GM18519 (cell line): Measurements from ENCODE around the gene CCL3.
"Not testable (repeated sequence)": the region's sequence is repeated elsewhere in the genome, so short reads cannot be mapped to it uniquely, and the experiment has no call there.

Experiments
- ATAC-seq: cut with Tn5 transposase; IDR thresholded peaks from one replicate; pipeline ENCODE4 v1.9.1; 2021; ENCODE audit warnings: mild to moderate bottlenecking, moderate library complexity; ENCODE audit not compliant: unreplicated experiment, low FRiP score

The CCL3 gene

GRCh38 chr17:36088670-36089338 is 1.1 kb downstream of the CCL3 start:
- no peak for ATAC-seq

GRCh38 chr17:36087897-36088572 is 1.9 kb downstream of the CCL3 start:
- not testable (repeated sequence) for ATAC-seq

DNA sequence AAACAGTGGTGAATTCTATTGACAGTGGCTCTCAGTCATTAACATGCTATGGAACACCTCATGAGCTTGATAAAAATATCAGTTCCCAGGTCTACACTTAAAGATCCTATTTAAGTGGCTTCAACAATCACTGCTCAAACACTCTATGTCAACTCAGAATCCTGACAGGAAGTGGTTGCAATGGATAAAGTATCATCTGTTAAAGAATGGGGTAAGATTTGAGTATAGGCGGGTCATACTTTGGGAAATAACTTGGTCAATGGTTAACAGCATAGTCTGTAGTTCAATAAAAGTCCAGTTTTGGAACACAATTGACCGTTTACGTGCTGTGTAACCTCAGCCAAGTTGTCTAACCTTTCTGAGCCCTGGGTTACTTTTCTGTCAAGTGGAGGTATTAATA is 2.5 kb downstream of the CCL3 start:
- not testable (repeated sequence) for ATAC-seq

- no peak for ATAC-seq
These were observed 3.2 kb downstream of the CCL3 start for GRCh38 chr17:36086791-36087190.

DNA sequence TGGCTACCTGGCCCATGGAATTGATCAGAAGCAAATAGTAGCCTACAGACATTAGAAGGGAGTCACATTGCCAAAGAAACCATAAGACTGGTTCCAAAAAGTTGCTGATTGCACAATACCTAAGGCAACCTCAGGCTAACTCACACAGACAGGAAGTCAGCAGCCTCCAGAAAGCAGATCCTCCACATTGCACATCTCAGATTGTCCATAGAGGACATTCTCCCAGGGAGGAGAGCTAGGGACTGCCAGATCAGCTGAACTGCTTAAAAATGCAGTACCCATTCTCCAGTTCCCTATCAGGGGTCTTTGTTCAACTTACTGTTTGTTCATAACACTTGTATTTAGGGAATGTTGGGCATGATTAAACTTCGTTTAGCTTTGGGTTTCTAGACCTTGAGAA is 4.2 kb downstream of the CCL3 start:
- no peak for ATAC-seq

GRCh38 chr17:36083691-36084090 is 6.3 kb downstream of the CCL3 start:
- not testable (repeated sequence) for ATAC-seq

GRCh38 chr17:36082482-36083120 is 7.3 kb downstream of the CCL3 start:
- peak; percentile 40 for ATAC-seq

DNA sequence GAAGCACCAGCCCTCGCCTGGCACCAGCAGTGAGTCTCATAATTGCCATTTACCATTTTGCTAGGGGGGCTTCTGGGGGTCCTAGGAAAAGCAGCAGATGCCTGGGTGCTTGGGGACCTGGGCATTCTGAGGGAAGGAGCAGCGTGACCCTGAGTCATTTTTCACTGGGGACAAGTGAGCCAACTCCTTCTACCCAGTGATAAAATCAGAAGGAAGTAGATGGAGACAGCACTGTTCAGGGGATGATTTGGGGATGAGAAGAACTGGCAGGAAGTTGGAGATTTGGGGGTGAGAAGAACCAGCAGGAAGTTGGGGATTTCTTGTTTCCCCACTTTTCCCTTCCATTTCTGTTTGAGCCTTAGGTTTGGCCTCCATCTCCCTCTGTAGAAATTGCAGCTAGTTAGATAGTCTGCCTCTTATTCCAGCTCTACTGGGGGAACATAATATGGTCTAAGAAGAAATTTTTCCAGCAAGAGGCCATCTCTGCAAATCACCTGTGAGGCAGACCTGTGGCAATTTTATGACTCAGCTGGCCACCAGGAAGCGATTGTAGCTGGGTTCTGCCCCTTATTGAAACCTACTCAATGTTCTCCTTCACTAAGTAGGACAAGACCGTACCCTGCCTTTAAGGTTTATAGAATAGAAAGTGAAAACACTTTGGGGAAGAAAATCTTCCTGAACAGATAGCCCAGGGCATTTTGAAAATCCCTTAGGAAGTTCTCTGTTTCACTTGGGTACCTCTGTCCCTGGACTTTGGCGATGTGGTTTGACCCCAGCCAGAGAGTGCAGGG is 8.1 kb downstream of the CCL3 start:
- not testable (repeated sequence) for ATAC-seq

- ATAC-seq = no peak
These were observed 15.6 kb downstream of the CCL3 start for GRCh38 chr17:36074365-36074764.

GRCh38 chr17:36072431-36073121 is 17.4 kb downstream of the CCL3 start:
- no peak for ATAC-seq

GRCh38 chr17:36071751-36072150 is 18.2 kb downstream of the CCL3 start:
- no peak for ATAC-seq

DNA sequence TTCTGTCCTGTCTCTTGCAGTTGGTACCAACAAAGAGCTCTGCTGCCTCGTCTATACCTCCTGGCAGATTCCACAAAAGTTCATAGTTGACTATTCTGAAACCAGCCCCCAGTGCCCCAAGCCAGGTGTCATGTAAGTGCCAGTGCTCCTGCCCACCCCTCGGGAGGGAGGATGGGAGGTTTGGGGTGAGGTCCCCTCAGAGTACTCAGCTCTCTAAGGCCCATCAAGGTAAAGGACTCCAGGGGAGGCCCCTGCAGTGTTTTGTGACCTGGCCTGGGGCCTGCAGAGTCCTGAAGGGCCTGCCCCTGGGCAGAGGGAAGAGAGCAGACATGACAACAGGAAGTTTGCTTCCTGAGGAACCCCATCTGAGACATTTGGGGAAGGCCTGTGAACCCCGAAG is 19.5 kb downstream of the CCL3 start:
- no peak for ATAC-seq

- no peak for ATAC-seq
These were observed 20.8 kb downstream of the CCL3 start for GRCh38 chr17:36069136-36069535.

DNA sequence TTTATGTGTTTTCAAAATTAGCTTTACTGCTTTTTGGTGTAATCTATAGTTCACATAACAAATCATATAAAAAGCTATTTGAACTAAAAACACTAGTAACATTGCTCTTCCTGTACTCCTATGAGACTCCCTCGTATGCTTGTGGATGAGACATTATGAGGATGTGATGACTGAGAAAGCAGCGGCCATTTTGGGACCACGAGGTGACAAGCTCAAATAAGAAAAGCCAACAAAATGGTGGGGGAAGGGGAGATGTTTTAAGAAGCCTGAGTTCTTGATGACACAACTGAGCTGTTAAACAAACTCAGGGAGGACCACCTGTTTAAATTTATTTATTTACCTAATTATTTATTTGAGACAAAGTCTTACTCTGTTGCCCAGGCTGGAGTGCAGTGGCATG is 21.4 kb downstream of the CCL3 start:
- no peak for ATAC-seq

GRCh38 chr17:36066365-36066985 is 23.5 kb downstream of the CCL3 start:
- ATAC-seq = no peak

DNA sequence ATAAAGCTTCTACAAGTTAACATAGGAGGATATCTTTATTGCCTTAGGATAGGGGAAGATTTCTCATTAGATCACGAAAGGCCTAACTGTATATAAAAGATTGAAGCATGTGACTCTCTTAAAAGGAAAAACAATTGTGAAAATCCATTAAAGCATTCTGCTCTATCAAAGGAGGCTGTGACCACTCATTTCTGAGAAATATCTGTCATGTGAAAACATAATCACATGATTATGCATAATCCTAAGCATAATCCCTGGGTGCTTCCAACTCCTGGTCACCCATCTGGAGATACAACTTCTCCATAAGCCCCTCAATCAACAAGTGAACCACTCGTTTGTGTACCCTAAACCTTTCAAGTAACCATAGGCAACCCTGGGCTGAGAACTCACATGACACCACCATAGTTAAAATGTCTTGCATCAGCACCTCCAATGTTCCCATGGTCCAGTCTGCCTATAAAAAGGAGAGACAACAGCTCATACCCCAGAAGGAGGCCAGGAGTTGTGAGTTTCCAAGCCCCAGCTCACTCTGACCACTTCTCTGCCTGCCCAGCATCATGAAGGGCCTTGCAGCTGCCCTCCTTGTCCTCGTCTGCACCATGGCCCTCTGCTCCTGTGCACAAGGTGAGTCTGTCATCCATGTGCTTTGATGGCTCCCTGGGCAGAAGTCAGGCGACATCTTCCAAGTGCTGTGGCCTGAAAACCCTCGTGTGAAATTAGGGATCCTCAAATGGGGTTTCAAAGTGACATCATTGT is 26.0 kb downstream of the CCL3 start, which contains the start of gene CCL18:
CCL18 (plus strand) TSS at position 487 of the 756 bp plus-strand sequence; CDS start at position 558, 71 bp downstream.
- ATAC-seq = no peak

- no peak for ATAC-seq
These were observed 29.1 kb downstream of the CCL3 start for GRCh38 chr17:36060816-36061215.

DNA sequence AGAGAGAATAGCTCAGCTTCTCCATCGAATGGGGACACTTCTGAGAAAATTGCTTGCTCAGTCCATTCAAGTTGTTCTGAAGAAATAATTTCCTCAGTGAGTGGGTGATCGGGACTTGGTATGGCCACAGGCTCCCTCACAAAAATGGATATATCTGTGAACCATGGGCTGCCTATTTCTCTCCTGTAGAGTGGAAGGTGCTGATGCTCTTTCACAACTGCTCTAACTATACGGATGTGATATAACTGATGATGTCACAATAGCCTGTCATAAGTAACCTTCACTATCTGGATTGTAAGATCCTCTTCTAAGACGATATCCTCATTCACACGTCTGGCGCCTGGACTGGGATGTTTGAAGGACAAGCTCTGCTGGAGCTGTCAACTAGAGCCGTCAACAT is 30.5 kb downstream of the CCL3 start:
- ATAC-seq = no peak

DNA sequence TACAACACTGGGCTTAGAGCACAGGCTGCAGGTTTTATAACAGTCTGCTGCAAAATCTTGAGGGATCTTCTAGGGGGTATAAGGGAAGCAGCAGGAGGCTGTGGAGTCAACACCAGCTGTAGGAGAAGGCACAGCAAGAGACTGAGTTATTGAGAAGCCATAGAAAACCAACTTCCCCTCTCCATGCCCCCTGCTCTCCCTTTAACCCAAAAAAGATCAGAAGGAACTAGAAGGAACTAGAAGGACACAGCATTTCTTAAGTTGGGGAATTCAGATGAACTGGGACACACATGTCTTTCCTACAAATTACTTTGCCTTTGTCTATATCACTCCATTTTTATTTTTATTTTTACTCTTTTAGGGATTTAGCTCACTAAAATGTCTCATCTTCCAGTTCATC is 32.0 kb downstream of the CCL3 start:
- no peak for ATAC-seq
